Measurements from ENCODE around the gene CYP26B1. TPM values are rescaled to one million over a fixed set of nuclear protein-coding genes. Genes with fewer than 3 reads are reported as not detected.

Gene CYP26B1
- total and polyA plus RNA-seq, 2 donors from 2014 or later: 2.5 to 3.1 TPM

DNA sequence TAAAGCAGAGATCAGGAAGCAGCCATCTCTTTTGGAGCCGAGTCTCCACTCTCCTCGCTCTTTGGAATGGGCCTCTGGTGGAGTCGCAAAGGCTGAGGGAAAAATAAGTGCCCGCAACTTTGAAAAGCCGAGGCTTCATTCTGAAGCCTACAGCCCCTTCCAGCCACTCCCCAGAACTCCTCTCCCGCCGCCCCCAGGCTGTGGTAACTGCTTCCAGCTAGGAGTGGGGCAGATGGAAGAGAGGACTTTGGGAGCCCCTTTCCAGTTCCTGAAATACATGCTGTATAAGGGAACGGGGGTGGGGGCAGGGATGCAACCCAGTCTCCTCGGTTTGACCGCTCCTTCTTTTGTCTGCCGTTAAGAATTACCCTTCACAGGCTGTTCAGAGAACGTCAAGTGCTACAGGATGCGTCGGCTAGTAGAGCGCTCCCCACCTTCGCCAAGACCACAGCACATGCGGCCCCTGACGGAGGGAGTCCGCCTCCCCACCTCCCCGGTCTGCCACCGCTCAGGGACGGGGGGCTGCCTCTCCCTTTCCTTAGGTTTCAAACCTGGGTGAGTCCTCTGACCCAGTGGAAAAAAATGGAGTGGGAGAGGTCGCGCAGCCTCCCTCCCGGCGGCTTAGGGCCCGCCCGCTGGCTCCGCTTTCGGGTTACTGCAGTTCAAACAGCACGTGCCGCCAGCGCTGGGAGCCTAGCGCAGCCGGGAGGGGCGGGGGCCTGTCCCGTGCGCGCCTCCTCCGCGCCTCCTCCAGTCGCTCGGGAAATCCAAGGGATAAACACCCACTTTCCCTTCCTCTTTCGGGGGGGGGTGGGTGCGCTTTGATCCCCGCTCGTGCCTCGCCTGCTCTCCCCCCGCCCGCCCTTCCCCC lies 4.9 kb downstream of the CYP26B1 start:
- peaks cover 0 to 10% (median 0%) of the 10 kb centered on the region in 3 donors for H3K4me1 ChIP-seq (ENCODE audit: control insufficient read depth in 2 of 3, insufficient read depth in 2 of 3, low read depth in 1 of 3, low read length in 3 of 3)
- peaks cover 18% of the 10 kb centered on the region for H3K27me3 ChIP-seq (ENCODE audit: control insufficient read depth, insufficient read depth, low read length)
- DNase-seq (peak; percentile 75 to 91 (median 86)), FAIRE-seq (no peak)
- peak overlapping the region in 1 of 3 donors; percentile 29 for H3K4me3 ChIP-seq (ENCODE audit: low read length in 3 of 3)
- H3K27ac ChIP-seq (ENCODE audit: low read depth in 2 of 2, low read length in 2 of 2): no peak overlapping the region
- no peaks in the 10 kb centered on the region for H3K9me3 ChIP-seq (ENCODE audit: control insufficient read depth in 2 of 3, insufficient read depth in 1 of 3, low read length in 3 of 3)
- no peak overlapping the region for H3K9ac ChIP-seq (ENCODE audit: low read length in 3 of 3)
- intact Hi-C loops (cut with DNase I): loop anchor here (10.0 kb wide), 1 partner anchor 208 kb away; no protein-coding TSS in a partner anchor
- TF ChIP-seq CTCF (IDR thresholded peaks at IDR 0.05; ENCODE audit: borderline replicate concordance, extremely low read depth, insufficient read depth): no peak
- no peaks in the 10 kb centered on the region for H3K36me3 ChIP-seq (ENCODE audit: control insufficient read depth in 2 of 3, insufficient read depth in 3 of 3, low read length in 3 of 3)

DNA sequence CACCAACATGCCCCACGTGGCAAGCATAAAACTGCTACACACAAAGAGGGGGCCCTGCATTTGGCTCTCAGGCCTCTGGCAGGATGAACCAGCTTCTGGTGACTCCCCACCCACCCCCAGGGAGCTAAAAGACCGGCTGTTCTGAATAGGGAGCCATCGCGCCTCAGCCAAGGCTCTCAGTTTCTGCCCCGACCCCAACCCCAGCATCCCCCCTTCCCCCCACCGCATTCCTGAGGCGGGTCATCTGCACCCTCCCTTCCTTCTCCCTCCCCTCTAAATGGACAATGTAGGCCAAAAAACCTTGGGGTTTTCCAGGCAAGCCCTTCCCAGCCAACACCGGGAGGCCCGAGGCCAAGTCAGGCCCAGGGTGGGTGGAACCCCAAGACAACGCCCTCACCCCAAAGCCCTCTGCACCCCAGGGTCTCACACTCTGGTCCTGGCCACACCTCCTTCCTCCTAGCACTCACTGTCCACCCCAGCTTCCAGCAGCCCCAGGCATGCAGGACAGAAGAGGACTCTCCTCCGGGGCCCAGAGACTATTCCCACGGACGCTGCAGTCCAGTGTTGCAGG lies 5.7 kb downstream of the CYP26B1 start:
- no peak for TF ChIP-seq CTCF (IDR thresholded peaks at IDR 0.05; ENCODE audit: borderline replicate concordance, extremely low read depth, insufficient read depth)
- Histone ChIP-seq H3K36me3 (ENCODE audit: control insufficient read depth in 2 of 3, insufficient read depth in 3 of 3, low read length in 3 of 3) (no peaks in the 10 kb centered on the region), H3K27me3 (ENCODE audit: control insufficient read depth, insufficient read depth, low read length) (peaks cover 17% of the 10 kb centered on the region), H3K27ac (ENCODE audit: low read depth in 2 of 2, low read length in 2 of 2) (no peak overlapping the region), H3K9me3 (ENCODE audit: control insufficient read depth in 2 of 3, insufficient read depth in 1 of 3, low read length in 3 of 3) (no peaks in the 10 kb centered on the region), H3K9ac (ENCODE audit: low read length in 3 of 3) (no peak overlapping the region), H3K4me1 (ENCODE audit: control insufficient read depth in 2 of 3, insufficient read depth in 2 of 3, low read depth in 1 of 3, low read length in 3 of 3) (peaks cover 0 to 6% (median 0%) of the 10 kb centered on the region in 3 donors), H3K4me3 (ENCODE audit: low read length in 3 of 3) (no peak overlapping the region)
- FAIRE-seq (no peak), DNase-seq (no peak)
- intact Hi-C loops (cut with DNase I): loop anchor here (10.0 kb wide), 1 partner anchor 207 kb away; no protein-coding TSS in a partner anchor

GRCh38 chr2:72141032-72141645 lies 6.5 kb downstream of the CYP26B1 start:
- H3K9me3 ChIP-seq (ENCODE audit: control insufficient read depth in 2 of 3, insufficient read depth in 1 of 3, low read length in 3 of 3): no peaks in the 10 kb centered on the region
- no peak for TF ChIP-seq CTCF (IDR thresholded peaks at IDR 0.05; ENCODE audit: borderline replicate concordance, extremely low read depth, insufficient read depth)
- no peak overlapping the region for H3K9ac ChIP-seq (ENCODE audit: low read length in 3 of 3)
- no peak for FAIRE-seq
- H3K4me3 ChIP-seq (ENCODE audit: low read length in 3 of 3): no peak overlapping the region
- peaks cover 9% of the 10 kb centered on the region for H3K27me3 ChIP-seq (ENCODE audit: control insufficient read depth, insufficient read depth, low read length)
- H3K27ac ChIP-seq (ENCODE audit: low read depth in 2 of 2, low read length in 2 of 2): no peak overlapping the region
- intact Hi-C loops (cut with DNase I): loop anchor here (10.0 kb wide), 1 partner anchor 206 kb away; no protein-coding TSS in a partner anchor
- DNase-seq: no peak
- no peaks in the 10 kb centered on the region for H3K36me3 ChIP-seq (ENCODE audit: control insufficient read depth in 2 of 3, insufficient read depth in 3 of 3, low read length in 3 of 3)
- H3K4me1 ChIP-seq (ENCODE audit: control insufficient read depth in 2 of 3, insufficient read depth in 2 of 3, low read depth in 1 of 3, low read length in 3 of 3): peaks cover 0 to 5% (median 0%) of the 10 kb centered on the region in 3 donors

Data from kidney (tissue), 14 donors.